B cell (primary cell): ENCODE data around the gene RASGRF2.
A peak's percentile ranks its signal among the peaks of the same experiment; 100 is the strongest.

ENCODE experiments used
- CTCF ChIP-seq: fragments of 200-600 bp; IDR thresholded peaks from one replicate; pipeline ENCODE4 v1.8.0; 2022; ENCODE audit warnings: antibody characterized with exemption, mild to moderate bottlenecking
- EZH2 ChIP-seq: IDR thresholded peaks from 2 replicates; pipeline ENCODE4 v1.6.1; 2012; ENCODE audit warnings: borderline replicate concordance, low read depth, mild to moderate bottlenecking, moderate library complexity, low read length; ENCODE audit not compliant: insufficient read depth, poor library complexity, severe bottlenecking

DNA sequence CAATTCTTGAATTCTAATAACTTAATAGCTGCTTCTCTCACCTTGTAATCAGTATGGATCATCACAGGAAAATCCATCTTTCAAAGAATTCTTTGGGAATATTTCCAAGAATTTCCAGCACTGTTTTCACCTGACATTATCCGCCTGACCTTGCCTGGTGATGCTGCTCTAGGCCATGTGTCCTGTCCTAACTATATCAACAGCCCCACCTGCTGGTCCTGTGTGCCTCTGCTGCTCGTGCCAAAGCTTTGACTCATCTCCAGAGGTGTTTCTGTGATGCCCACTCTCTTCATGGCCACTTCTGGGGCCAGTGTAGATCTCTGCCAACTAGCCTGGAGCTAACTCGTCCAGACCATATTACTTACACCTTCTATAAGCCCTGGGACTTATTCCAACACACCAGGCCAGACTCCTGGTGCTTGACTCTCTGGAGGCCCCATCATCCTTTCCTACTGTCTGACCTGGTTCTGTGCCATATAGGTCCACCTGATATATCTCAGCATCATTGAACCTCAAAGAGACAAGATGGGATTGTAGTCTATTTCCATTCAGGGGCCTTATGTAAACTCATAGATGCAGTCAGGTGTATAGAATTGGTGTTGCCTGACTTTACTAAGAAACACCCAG is 205.4 kb downstream of the RASGRF2 start:
- TF ChIP-seq CTCF (peak; percentile 49), EZH2 (no peak)
